NOMO-1 treated with dmso at 0.1 percent for 144 hours (cell line): ENCODE measurements around the gene TBC1D16.
"Not testable (repeated sequence)": the region's sequence is repeated elsewhere in the genome, so short reads cannot be mapped to it uniquely, and the experiment has no call there.

ENCODE experiments used
- DNase-seq: peaks from one replicate; lab custom pipeline; 2025; ENCODE audit not compliant: unreplicated experiment; lab: John Stamatoyannopoulos, UW

The TBC1D16 gene

DNA sequence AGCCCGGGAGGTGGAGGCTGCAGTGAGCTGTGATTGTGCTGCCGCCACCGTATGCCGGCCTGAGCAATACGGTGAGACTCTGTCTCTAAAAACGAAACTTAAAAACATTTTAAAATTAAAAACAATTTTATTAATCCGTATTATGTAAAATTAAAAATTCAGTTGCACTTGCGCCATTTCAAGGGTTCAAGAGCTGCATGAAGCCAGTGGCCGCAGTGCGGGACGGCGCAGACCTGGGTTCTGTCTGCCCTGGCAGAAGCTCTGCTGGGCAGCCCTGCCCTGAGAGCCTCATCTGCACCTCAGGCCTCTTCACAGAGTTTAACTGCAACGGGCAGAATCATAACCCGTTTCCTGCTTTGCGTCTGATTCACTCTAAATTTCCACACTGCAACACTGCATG, 31.7 kb downstream of the TBC1D16 start:
- DNase-seq, result no peak

DNA sequence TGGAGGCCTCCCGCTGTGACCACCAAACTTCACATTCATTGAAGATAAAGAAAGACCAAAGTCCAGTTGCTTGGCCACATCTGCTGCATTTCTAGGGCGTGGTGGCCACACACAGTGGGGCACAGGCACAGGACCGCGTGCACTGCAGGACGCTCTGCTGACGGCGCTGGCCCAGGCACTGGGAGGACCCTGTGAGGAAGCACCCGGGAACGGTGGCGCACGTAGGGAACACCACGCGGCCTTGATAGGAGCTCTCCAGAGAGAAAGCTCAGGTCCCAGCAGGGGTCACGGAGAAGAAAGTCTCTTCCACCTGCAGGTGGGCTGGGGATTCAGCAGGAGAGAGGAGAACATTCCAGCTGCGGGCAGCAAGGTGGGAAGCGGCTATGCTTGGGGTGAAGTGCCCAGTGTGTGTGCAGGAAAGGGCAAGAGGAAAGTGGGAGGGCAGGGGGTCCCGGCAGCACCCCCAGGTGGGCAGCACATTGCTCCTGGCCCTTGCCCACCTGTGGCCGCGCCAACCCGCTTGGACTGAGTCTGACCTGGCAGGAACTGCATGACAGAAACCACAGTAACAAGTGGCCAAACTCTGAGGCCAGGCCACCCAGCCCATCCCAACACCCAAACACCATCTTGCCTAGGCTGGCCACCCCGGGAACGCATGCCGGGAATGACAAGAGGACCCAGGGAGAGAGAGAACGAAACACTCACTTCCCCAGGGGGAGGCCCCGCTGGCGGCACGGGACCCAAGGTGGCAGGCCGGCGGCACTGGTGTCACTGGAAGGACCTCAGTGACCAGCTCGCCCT, 32.8 kb downstream of the TBC1D16 start:
- no peak for DNase-seq

DNA sequence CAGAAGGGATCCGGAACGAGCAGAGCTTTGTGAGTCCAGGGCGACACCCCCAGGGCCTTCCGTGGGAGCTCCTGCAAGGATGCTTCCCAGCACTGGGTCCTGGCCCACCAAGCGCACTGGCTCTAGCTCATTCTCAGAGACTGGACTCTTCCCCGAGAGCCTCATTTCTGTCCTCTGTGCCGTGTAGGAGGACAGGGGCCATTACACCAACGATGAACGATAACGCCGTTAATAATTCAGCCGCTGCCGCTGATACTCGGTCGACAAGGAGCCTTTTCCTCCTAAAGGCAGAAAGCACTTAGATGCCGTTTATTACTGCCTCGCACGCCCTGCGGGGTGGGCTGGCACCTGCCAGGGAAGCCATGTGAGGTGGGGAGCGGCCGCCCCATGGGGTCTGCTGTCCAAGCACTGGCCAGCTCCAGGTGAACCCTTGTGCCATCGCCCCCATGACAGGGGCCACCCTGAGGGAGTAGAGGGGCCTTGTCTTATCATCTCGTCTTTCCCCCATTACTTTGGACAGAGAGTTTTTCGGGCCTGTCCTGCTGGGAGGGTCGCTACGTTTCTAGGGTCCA, 33.5 kb downstream of the TBC1D16 start:
- no peak for DNase-seq

DNA sequence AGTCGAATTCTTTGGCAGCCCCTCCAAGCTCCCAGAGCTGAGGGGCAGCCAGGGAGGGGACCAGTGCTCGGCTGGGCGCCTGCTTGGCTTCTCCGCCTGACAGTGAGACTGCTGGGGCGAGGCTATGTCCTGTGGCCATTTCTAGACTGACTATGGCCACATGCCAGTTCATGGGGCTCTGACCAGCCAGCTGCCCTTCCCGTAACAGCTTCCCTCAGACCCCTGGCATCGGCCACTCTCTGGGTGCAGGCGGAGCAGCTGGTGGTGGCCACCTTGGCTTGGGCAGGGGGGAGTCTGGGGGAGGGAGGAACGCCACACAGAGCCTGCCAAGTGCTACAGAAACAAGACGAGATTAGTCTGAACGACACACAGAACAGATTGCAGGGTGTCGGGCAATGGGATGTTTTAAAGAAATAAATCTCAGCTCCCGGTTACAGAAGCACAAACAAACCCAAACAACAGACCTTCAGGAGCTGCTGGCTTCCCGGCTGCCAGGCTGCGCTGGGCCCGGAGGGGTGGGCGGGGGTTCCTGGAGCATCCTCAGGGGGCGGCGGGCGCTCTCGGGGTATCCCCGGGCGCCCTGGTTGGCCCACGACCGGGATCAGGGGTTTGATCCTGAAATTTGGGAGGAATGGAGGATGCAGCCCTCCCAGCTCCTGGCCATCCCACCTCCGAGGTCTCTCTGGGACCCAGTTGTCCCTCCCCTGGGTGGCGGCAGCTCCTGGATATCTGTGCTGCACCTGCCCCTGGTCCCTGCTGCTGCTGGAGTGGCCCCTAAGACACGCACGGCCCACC, 34.5 kb downstream of the TBC1D16 start:
- no peak for DNase-seq

DNA sequence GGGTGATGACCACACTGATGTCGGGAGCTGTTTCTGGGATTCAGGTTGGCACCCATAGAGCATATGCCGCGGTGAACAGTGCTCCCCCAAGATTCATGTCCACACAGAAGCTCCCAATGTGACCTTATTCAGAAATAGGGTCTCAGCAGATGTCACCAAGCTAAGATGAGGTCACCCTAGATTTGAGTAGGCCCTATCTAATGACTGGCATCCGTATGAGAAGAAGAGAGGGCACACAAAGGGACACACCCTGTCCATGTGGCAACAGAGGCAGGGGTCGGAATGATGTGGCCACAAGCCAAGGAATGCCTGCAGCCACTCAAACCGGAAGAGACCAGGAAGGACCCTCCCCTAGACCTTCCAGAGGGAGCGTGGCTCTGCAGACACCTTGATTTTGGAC, 35.5 kb downstream of the TBC1D16 start:
- no peak for DNase-seq

DNA sequence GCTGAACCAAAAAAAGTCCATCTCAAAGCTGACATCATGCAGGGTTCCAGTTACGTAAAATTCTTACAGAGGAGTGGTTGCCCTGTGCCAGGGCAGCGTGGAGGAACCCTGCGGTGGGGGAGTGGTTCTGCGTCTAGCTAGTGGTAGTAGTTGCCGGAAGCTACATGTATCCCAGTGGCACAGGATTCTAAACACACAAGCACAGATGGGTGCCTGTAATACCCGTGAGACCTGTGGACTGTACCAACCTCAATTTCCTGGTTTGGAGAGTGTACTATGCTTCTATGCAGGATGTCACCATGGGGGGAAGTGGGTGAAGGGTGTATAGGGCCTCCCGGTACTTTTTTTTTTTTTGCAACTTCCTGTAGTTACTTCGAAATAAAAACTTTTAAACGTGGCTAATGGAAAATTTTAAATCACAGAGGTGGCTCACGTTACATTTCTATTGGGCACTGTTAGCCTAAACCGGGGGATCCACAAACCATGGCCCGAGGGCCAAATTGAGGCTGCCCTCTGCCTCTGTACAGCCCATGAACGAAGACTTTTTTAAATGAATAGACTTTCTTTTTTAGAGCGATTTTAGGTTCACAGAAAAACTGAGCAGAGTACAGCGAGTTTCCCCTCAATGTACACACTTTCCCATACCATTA, 38.5 kb downstream of the TBC1D16 start:
- DNase-seq, result peak; percentile 92

DNA sequence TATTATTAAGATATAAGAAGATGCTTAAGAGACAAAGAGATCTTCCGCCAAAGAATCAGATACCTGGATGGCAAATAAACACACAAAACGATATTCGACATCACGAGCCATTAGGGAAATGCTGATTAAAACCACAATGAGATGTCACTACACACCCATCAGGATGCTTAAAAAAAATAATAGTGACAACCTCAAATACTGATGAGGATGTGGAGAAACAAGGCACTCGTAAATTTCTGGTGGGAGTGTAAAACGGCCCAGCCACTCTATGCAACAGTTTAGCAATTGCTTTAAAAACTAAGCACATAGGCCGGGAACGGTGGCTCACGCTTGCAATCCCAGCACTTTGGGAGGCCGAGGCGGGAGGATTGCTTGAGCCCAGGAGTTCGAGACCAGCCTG, 39.4 kb downstream of the TBC1D16 start:
- peak; percentile 21 for DNase-seq

DNA sequence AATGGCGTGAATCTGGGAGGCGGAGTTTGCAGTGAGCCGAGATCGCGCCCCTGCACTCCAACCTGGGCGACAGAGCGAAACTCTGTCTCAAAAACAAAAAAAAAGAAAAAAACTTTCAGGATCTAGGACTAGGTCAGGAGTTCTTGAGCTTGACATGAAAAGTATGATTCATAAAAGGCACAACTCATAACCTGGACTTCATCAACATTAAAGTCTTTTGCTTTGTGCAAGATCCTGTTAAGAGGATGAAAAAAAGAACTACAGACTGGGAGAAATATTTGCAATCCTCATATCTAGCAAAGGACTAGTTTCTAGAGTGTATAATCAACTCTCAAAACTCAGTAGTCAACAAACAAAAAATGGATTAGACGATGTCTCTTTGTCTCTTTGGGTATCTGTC, 40.0 kb downstream of the TBC1D16 start:
- DNase-seq, result no peak

DNA sequence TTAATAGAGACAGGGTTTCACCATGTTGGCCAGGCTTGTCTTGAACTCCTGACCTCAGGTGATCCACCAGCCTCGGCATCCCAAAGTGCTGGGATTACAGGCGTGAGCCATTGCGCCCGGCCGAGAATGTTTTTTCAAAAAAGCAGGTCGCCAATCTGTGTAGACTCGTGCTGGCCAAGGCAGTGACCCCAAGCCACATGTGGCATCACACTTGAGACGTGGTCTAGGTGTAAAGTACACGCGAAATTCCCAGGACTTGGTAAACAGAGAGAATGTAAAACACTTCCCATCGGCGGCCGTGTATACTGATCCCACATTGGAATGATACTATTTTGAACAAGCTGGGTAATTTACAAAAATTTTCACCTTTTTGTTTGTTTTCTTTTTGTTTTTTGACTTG, 41.1 kb downstream of the TBC1D16 start:
- DNase-seq, result no peak

DNA sequence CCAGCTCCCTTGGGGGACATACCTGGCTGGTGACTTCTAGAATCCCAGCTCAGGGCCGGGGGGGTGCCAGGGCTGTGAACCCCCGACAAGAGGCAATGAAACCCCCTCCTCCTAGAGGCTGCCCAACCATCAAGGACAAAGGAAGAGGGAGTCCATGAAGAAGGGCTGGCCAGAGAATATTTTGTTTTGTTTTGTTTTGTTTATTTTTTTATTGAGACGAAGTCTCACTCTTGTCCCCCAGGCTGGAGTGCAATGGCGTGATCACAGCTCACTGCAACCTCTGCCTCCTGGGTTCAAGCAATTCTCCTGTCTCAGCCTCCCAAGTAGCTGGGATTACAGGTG, 41.5 kb downstream of the TBC1D16 start:
- not testable (repeated sequence) for DNase-seq

DNA sequence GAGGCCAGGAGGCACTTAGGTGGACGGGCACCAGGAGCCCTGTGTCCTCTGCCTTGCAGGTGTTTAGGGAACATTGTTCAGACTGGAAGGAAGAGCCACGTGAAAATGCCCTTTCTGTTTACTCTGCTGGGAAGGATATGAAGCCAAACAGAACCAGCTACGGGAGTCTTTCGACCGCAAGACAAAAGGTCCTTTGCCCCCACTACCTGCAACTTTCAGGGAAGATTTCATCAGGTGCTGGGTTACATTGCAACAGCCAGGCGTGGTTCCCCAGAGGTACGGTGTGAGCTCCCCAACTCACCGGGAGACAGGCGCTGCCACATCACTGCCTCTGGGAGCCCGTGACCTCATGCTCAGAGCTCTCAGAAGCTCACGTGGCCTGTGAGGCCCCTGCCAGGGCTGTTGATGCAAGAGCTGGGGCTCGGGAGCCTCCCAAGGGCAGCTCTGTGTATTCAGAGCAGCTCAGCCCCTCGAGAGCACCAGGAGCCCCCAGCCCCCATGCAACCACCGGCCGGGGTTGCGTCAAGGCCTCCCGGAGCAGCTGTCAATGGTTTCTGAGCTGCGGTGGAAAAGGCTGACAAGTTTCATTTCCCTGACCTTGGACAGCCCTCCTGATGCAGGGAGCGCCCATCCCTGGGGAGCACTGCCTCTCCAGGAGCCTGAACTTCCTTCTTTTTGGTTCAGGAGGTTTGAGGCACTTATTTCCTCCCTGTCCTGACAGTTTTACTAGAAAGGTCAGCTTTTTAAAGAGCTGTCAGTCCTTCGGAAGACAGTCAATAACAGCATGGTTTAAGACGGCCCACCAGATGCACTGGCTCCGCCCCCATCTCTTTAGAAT, 42.1 kb downstream of the TBC1D16 start:
- DNase-seq, result peak; percentile 92

DNA sequence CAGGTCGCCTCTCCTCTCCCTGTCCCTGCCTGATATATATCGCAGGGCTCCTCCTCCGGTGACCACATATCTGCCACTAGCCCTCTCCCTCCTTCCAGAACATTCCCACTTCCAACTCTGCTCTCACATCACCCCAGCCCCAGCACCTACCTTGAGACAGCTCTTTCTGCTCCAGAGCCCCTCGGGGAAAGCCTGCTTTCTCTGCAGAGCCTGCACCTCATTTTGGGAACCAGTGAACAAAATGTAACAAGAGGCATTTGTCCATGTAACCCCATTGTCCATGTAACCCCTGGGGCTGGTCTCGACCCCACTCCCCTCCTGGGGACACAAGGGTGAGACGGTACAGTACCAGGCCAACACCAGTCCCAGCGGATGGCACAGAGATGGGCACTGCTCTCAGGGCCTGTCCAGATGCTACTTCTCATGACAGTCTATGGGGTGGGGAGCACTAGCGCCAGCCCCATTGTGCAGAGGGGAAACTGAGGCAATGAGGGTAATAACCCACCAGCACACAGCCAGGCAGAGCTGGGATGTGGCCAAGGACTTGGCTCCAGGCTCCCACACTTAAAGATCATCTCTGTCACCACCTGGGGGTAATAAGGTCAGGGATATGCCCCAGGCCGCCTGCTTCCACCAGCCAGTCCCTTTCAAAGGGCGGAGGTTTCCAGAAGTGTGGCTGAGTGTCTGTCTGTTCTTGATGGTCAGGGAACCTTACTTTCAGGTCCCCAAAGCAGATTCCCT, 42.9 kb downstream of the TBC1D16 start:
- DNase-seq, result no peak

DNA sequence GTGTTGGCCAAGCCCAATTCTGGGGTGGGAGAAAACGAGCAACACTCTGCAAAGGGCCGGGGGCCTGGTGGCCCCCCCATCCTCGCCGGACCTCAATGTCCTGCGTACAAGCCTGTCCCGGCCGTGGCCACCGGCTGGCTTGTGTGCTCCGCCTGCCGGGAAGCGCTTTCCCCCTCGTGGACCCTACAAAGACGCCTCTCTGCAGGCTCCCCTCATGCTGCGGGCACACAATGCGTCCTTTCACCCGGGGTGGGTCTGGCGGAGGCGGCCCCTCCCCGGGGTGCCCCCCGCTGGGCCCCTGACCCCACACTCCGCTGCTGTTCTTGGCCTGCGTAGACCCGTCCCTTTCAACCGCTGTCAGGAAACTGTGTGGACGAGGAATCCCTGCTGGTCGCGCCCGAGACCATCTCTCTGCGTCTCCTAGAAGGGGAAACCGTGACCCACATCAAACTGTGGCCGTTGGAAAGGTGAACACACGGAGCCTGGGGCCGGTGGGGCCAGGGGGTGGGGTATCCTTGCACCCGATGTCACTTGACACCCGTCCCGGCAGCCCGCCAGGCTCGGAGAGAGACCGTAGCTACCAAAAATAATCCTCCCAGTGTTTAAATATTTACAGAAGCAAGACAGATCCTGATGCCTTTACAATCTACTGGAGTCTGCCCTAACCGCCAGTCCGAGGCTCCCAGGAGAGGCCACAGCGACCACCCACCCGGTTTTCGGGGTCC, 43.6 kb downstream of the TBC1D16 start:
- no peak for DNase-seq

DNA sequence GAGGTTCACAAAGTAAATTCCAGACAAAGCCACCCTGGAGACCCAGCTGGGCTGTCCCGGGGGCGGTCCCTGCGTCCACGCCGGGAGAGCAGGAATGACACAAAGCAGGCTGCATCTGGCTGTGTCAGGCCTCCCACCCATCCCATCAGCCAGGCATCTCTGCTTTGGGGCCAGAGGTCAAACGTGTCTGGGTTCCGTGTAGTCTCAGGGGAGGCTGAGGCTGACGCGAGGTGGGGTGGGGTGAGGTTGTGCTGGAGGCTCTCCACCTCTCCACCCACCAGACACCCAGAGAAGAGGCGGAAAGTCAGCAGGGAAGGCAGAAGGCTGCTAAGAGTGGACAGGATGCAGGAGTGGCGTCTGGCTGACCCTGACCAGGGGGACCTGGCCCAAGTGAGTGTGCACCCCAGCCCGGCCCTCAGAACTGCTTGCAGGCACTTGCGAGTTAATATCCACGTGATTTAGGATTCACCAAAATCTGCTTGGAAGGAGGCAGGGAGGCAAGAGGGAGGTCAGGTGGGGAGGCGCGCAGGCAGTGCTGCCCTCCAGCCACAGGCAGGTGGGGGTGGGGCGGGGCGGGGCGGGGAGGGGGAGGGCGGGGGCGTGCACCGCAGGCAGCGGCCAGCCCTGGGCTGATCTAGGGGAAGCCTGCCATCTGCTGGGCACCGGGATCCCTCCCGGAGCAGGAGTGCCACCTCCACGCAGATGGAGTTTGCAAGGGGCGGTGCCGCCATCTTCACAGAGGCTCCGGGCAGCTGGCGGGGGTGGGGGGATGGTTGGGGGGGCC, 44.3 kb downstream of the TBC1D16 start:
- peak; percentile 56 for DNase-seq

DNA sequence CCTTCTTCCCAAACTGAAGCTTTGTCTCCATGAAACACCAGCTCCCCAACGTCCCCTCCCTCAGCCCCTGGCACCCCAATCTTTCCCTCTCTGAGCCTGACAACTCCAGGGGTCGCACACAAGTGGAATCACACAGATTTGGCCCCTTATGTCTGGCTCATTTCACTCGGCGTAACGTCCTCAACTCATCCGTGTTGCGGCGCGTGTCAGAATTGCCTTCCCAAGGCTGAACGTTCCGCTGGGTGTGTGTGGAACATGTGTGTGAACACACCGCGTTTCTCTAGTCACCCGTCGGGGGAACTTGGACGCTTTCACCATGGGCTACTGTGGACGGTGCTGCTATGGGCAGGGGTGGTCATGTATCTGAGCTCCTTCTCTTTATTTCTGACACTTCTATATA, 45.0 kb downstream of the TBC1D16 start:
- no peak for DNase-seq

DNA sequence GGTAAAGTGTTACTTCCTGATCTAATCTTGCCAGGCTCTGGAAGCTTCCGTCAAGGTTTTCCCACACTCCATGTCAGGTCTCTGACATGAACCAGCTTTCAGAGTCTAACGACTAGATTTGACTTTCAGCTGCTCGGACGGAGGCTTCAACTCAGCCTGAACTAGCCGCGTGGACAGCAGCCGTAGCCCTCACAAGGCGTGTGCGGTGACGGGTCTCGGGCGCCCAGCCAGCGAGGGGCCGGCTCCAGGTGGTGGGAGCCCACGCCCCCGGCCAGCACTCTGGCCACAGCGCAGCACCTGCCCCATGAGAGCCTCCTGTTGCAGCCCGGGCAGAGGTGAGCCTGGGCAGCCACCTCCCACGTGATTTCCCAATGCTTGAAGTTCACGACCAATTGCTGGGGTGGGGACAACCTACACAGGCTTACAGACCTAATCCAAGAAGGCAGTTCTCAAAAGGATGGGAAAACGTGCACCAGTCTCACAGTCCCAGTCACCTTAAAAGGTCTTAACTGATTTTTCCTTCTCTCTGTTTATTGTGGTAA, 45.5 kb downstream of the TBC1D16 start:
- DNase-seq, result no peak

DNA sequence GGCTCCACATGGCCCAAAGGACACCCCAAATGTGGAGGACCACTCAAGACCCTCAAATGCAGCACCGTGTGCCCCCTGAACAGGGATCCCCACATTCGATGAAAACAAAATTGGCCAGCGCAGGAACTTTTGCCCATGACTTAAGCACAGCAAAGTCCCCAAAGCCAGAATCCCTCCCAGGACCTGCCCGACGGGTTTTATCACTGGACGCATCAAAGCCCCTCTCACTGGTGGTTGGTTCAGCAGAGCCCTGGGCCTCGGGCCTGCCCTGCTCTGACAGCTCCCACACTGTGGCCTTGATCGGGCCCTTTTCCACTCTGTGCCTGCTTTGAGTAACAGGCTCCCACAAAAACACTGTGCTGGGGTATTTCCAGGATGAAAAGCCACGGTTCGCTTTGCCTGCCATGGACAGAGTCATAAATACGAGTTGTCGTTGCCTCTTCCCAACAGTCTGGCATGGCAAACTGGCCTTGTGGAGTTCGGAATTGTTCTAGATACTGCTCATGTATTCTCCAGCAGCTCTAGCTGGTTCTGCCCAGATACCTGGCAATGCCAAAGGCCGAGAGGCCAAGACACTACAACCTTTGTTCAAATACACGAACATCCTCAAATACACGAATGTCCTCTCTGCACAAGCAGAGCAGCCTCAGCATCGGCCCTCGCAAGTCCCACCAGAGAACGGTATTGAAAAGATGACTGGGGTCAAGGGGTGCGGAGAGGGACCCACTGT, 46.4 kb downstream of the TBC1D16 start:
- DNase-seq, result no peak
